HG02870 (cell line): ENCODE results near the gene NLRC3.

Experiments used
- ATAC-seq: cut with Tn5 transposase; IDR thresholded peaks from one replicate; pipeline ENCODE4 v1.9.1; 2021; ENCODE audit warnings: mild to moderate bottlenecking, moderate library complexity; ENCODE audit not compliant: unreplicated experiment

Gene NLRC3

DNA sequence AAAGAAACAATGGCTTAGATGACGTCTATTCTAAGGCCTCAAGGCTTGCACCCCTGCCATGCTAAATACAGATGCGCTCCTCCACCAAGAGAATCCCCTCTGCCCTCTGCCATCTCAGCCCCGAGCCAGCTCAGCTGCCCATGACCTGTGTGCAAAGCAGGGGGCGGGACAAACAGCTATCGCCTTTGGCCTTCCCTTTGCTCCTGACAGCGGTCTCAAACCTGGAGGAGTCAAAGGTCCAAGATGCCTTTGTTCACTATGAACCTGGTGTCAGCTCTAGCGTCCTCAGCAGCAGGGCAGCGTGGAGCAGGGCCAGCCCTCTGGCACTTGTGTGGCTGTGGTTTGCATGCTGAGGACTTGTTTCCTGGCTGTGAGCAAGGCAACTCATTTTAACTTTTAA is 21.9 kb upstream of the NLRC3 start:
- ATAC-seq, result no peak

DNA sequence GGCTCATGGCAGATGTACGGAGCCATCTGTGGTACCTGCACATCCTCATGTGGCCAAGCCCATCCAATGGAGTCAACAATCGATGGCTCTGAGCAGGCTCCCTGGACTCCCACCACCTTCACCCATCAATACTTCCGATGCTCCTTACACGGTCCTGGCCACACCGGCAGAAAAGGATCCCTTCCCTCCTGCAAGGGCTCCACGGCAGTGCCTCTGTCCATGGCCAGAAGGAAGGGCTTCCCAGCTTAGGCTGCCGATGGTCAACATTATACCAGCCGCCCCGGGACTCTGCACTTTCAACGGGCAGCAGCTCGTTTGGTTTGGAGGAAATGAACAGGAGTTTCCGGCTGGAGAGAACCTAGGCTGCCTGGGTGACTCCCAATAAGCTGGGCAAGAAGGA is 21.0 kb upstream of the NLRC3 start:
- no peak for ATAC-seq

DNA sequence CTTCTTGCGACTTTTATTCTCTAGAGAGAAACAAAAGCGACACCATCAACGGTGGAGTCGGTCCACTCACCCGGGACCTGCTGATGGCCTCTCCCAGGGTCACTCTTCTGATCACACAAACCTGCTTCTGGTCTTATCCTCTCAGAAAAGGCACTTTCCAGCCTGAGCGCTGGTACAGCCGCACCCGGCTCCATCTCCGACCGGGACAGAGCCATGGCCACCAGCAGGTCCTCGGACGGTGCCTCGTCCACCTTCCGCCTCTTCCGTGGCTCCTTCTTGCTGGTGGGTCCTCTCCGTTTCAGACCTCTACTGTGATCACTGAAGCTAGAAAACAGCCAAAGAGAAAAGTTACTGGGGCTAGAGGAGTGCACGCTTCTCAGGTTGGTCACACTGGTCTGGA is 20.5 kb upstream of the NLRC3 start:
- ATAC-seq, result no peak

DNA sequence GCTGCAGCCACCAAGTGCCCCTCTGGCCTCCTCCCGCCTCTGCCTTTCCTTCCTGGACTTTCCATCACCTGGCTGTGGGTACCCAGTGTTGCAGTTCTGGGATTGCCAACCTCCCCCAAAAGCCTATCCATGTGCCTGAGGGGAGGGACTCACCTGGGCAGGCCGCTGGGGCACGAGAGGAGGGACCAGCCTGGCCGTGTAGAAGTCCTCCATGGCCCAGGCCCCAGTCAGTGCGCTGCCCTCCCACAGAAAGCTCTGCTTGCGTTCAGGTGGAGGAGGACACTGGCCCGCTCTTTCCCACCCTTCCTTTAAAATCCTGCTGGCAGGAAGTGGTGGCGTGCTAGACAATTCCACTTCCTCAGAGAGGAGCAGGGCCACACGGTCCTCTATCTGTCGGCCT is 20.0 kb upstream of the NLRC3 start:
- no peak for ATAC-seq

DNA sequence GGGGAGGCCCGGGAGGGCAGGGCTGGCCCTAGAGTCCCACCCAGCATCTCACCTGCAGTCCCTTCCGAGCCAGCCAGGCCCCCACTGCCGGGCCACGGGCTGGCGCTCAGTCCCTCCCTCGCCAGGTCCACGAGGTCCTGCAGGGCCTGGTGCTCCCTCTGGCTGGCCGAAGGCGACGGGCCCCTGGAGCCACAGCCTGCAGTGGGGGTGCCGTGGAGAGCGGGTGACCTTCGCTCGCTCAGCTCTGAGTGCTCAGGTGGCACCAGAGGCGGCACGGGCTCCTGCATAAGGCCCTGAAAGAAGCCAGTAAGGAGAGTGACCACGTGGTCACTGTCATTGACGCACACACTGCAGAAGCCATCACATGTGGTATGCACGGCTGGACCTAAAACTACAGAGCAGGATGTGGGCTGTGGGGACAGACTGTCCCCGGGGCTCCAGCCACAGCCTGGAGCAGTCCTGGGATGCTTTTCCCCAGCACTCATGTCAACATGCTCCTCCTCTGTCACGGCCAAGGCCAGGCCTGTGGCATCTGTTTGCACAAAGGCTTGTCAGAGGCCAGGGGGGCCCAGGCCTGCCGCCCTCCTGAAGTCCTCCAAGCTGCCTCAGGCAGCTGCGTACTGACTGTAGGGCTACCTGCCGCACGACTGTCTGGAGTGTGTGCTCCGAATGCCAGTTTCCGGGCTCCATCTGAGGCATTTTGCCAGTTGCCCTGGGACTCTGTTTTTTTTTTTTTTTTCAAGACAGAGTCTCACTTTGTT is 19.1 kb upstream of the NLRC3 start:
- no peak for ATAC-seq

DNA sequence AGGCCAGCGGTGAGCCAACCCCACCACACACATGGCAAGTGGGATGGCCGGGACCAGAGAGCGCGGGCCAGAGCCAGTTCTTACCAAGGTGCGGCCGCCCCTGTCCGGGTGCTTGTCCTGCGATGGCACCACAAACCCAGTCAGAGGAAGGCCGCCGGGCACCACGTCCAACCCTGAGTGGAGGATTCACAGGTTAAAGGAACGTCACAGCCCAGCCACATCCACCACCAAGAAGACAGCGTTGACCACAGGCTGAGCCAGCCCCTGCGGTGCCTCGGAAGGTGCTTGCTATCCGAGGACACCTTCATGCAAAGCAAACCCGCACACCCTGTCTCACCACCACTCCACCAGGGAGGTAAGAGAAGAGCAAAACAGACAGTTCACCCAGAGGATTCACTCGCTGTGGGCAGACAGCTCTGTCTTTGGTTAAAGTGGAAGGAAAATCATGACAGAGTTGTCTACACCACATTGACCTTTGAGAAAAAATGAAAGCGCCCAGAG is 18.4 kb upstream of the NLRC3 start:
- no peak for ATAC-seq

DNA sequence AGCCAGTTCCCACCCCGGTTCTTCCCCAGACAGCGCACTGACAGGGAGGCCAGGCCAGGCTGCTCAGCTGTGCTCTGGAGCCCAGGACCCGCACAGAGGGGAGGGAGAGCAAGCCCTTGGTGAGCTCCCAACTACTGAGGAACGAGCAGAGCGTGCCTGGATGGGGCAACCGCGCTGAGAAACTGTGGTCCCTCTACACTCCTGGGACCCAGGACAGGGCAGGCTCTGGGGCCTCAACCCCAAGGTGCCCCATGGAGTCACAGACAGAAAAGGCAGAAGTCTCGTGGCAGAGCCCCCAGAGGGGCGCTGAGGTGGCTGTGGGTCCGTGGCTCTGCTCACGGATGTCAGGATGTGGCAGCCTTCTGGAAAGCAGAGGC is 17.9 kb upstream of the NLRC3 start:
- no peak for ATAC-seq

DNA sequence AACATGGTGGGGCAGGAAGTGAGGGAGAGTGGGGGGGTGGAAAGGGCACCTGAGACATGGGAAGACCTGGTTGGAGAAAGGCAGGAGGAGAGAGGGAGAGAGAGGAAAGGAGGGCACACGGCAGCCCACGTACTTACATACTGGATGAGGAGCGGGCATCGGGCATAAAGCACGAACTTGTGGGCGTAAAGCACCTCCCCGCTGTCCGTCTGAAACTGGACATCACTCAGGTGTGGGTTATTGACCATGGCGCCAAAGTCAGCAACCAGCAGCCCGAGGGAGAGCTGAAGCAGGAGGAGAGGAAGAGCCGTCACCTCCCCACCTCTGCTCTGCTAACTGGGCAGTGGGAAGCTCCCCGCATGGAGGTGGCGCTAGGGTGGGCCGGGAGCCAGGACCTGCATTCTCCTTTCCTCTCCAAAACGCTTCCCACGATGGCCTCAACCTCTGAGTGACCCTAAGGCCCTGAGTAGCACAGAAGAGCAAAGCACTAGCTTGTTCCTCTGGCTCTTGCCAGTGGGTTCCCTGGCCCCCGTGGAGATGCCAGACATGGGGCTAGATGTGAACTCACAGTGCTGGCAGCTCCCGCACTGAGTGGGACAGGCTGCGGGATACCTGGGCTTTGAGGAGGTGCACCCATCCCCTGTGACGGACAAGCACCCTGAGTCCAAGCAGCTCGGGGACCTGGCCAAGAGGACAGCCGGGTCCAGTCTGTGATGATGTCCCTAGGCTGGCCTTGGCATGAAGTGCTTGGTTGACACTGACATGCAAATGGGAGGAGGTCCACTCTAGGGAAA is 17.3 kb upstream of the NLRC3 start:
- no peak for ATAC-seq

DNA sequence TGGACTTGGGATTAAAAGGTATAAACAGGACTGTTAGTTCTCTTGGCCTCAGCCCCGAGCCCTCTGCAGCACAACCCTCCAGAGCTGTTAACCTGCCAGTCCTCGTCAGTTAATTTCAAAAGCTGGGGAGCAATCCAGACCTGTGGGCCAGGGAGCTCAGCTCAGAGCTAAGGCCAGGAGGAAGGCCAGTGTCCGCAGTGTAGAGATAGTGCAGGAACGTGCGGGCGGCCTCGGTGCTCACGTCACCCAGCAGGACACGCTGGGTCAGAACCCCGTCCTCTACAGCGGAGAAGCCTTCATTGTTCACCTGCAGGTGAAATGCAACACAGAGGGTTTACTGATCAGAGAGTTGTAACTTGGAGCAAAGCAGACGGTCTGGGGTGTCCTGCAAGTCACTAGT is 15.4 kb upstream of the NLRC3 start:
- no peak for ATAC-seq

DNA sequence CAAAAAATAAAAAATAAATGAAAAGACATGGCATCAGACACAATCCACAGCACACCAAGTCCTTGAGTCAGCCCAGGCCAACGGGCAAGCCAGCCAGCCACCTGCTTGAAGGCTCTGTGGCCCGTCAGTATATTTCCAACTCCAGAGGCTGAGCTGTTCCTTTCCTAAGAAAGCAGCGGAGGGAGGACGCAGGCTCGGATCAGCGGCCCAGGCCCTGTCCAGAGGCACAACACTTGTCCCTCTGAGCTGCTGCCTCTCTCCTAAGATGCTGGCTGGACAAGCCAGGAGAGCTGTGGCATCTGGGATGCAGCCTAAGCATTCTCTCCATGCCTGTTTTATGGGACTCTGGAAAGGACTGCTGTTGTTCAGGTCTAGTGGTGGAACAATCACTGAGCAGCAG is 14.8 kb upstream of the NLRC3 start:
- ATAC-seq, result no peak

DNA sequence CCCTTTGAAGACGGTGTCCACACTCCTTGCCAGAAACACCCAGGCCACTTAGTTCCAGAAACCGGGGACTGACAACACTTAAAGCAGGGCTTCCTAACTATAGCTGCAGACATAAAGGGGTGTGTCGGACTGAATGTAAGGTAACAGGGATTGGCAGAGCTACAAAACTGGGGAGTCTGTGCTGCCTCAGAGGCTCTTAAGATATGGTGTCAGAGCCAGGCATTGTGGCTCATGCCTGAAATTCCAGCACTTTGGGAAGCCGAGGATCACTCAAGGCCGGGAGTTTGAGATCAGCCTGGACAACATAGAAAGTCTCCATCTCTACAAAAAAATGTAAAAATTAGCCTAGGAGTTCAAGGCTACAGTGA is 14.2 kb upstream of the NLRC3 start:
- ATAC-seq, result no peak

DNA sequence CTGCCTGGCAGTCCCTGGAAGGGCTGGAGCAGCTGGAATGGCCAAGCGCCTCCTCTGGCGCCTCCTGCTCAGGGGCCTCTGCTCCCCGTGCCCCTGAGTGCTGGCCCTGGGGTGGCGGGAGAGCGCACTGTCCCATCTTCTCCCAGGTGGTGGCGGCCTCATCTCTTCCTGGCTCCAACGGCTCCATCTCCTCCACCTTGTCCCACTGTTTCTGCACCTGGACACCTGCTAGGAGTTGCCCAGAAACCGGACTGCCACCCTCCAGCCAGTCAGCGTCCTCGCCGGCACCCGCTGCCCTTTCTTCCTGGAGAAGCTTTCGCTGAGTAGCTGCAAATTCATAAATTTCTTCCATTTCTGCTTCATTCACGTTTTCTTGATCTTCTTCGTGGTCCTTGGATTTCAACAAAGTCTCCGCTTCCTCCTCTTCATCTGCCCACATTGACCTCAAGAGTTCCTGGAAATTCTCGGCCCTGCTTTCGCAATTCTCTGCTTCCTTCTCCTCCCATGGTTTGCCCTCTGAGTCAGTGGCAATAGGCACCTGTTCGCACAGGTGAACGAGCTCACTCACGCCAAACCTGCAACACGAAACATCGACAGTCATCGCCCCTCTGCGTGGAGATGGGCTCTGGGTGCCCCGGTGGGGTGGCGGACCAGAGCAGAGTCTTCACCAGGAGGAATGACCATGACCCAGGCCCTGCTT is 13.7 kb upstream of the NLRC3 start:
- no peak for ATAC-seq

DNA sequence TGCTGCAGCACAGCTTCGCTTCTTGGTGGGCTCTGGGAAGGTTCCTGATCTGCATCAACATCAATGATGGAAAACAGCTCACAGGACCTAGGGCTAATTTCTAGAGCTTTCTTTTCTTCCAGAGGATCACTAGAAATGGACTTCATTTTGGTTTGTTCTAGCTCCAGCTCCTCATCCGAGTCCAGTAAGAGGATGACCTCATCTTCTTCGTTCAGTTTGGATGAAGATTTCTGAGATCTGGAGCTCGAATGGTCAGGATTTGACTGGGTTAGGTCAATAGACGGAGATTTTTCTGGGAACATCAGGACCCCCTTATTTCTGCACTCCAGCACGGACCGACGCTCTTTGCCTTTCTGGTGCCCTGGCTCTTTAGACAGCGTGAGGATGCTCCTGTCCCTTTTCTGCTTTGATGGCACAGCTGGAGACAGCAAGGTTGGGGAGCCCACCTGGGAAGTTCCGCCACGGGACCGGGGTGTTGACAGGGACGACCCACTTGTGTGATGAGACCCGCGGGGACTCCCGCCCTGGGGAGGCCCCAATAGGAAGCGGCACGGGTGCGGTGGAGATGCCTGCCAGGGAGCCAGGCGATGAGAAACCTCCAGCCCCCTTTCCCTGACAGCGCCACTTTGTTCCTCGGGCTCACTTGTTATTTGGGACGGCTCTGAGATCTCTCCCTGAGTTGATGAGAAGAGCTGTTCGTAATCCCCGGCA is 12.9 kb upstream of the NLRC3 start:
- no peak for ATAC-seq

DNA sequence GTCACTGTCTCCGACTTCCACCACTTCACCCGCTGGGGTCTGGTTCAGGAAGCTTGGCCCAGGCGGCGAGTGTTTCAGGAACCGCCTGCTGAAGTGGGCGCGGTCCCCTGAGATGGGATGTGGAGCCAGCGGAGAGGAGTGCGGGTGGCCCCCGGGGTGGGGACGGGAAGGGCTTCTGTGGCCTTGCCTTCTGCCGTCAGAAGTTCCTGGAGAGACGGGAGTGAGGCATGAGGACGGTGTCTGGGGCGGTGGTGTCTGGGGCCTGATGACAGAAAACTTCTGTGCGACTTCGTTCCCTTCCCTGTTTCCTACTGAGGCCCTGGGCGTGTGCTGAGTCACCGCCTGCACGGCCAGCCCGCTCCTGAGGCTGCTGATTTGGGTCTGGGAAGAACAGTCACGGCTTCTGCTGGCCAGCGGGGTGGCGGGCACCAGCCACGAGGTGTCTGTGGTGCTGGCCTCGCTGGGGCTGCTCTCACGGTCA is 12.3 kb upstream of the NLRC3 start:
- ATAC-seq, result no peak

DNA sequence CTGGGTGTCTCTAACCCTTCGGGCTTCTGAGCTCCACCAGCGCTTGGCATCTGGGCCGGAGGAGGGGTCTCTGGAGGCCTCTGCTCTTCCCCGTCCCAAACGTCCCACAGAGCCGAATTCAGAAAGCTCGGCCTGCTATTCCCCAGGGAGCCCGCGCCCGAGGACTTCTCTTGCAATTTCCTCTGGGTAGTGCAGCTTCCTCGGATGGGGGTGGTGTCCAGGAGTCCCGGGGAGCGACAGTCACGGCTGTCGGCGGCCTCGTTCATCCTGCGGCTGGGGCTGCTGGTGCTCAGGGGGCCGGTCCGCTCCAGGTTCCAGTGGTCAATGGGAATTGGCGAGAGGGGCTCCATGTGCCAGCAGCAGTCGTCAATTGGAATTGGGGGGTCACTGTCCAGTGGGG is 11.8 kb upstream of the NLRC3 start:
- ATAC-seq, result no peak

DNA sequence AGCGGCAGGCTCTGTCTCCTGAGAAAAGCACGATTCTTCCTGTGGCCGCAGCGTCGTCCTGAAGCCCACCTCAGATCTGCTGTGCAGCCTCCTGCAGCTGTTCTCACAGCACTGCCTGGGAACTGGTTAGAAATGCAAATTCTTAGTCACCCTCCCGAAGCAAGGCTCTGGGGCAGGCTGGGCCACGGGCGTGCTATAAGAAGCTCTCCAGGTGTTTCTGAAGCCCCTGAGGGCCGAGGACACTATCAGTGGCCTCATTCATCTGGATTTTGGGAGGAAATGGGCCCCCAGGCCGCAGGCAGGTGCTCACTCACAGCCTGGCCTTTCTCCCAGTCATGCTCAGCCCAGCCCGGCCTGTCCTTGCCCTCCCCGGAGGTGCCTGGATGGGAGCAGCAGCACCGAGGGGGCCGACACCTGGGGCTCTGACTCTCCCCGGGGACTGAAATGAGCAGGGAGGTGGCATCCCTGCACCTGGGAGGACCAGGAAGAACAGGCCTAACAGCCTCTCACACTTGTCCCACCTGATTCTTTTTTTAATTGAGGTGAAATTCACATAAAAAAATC is 10.4 kb upstream of the NLRC3 start:
- no peak for ATAC-seq

DNA sequence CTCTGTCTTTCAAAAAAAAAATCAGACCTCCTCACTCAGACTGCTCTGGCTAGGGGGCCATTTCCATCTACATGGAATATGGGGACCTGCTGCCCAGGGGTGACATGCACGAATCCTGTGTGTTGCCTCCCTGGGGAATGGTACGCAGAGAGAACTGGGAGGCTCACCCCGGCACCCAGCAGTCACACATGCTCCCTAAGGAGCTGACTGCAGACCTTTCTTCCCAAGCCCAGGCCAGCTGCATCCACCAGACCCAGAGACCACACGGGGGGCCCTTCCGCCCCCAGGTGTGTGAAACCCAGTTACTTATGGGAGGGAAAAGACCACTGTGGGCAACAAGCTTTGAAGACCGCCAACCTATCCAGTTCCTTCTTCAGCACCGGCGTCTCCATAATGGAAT is 7.2 kb upstream of the NLRC3 start:
- ATAC-seq, result no peak

DNA sequence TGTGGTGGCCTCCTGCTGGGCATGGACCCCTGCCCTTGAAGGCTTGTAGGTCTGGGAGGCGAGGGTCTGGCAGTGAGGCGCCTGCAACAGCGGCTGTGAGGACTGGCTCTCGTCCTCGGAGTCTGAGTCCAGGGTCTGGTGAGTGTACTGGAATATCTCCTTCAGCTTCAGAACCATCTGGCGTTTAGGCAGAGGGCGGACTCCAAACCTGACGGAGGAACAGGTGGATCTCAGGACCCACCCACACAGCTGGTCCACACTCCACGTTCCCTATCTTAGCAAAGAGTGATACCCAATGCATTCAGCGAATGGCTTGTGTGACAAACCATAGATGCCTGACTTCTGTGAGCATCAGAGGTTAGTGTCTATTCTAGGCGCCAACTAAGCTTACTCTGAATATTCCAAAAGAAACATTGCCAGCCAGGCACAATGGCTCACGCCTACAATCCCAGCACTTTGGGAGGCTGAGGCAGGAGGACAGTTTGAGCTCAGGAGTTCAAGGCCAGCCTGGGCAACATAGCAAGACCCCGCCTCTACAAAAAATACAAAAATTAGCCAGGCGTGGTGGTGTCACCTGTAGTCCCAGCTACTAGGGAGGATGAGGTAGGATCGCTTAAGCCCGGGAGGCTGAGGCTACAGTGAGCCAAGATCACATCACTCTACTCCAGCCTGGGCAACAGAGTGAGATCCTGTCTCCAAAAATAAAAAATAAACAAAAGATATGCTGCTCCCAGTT is 6.3 kb upstream of the NLRC3 start:
- no peak for ATAC-seq

DNA sequence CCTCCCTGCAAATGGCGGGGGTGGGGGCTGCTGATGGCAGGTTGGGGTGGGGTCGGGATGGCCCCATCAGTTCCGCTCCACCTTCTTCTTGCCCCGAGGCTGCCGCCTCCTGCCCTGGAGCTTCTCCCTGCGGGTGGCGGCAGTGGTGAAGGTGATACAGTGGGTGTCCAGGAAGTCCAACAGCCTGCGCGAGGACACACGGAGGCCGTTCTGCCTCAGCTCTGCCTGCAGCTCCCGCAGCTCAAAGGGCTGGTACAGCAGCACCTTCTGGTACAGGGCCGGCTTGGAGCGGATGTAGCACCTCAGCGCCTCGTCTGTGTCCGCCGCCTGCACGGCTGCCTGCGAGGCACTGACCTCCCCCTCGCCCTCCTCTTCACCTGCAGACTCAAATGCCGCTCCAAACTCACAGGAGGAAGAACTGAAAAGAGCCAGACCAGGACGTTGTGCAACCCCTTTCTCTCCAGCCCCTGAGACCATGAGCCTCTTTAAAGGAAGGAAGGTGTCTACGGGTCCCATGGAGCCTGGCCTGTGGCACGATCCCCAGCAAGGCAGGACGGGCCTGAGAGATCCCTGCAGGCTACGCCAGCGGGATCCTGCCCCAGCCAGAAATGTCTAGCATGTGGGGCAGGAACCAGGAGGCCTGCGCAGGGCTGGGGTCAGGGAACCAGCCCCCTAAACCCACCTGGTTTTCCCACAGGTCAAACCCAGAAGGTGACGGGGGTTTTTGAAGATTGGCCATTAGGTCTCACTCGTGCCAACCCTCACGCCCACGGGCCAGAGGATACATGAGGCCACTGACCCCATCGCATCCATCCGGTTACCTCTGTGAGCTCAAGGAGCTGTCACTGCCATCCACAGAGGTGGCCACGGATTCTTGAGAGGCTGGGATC is 5.3 kb upstream of the NLRC3 start:
- ATAC-seq, result no peak
